H1 (cell line): ENCODE data around the gene RFC1.

Experiments used
- CREB1 ChIP-seq: IDR thresholded peaks from 2 replicates; pipeline ENCODE4 v1.6.1; 2012; ENCODE audit warnings: inconsistent platforms
- EZH2 ChIP-seq: fragments of 200-600 bp; sonication (generic); IDR thresholded peaks from 2 replicates; pipeline ENCODE4 v1.7.1; 2012; ENCODE audit warnings: low read depth, mild to moderate bottlenecking, moderate library complexity, low read length, inconsistent platforms; ENCODE audit not compliant: severe bottlenecking
- HDAC6 ChIP-seq: IDR thresholded peaks from one replicate; pipeline ENCODE4 v1.7.1; 2012; ENCODE audit warnings: low read depth, mild to moderate bottlenecking, inconsistent platforms, low read length, moderate library complexity
- RAD21 ChIP-seq, 2 experiments: IDR thresholded peaks in 1 of 2; conservative IDR thresholded peaks in 1 of 2; 2 replicates each; pipeline ENCODE4 v1.6.1; 2011; ENCODE audit warnings: low read depth in 2 of 2, low read length in 2 of 2, improper control_type of control experiment in 1 of 2, inconsistent platforms in 1 of 2, mild to moderate bottlenecking in 1 of 2, moderate library complexity in 1 of 2
- SP1 ChIP-seq: IDR thresholded peaks from 2 replicates; pipeline ENCODE4 v1.6.1; 2011; ENCODE audit warnings: low read depth, low read length
- YY1 ChIP-seq: IDR thresholded peaks from 2 replicates; pipeline ENCODE4 v1.6.1; 2011; ENCODE audit warnings: low read depth, mild to moderate bottlenecking, low read length
- TF ChIP-seq, protein P1 (sequence below), 3 experiments: IDR thresholded peaks; 1 replicate in 2 of 3; 2 replicates in 1 of 3; pipeline versions ENCODE4 v1.5.1 to v1.6.1; 2011; ENCODE audit warnings: low read length in 3 of 3, mild to moderate bottlenecking in 3 of 3, inconsistent platforms in 2 of 3, low read depth in 1 of 3, moderate library complexity in 1 of 3; ENCODE audit not compliant: insufficient read depth in 1 of 3; ENCODE audit errors: control extremely low read depth in 1 of 3
- TF ChIP-seq, protein P2 (sequence below): fragments of 300-600 bp; sonication (generic); IDR thresholded peaks from 2 replicates; pipeline ENCODE4 v1.7.1; 2012; ENCODE audit warnings: low read length, moderate library complexity, mild to moderate bottlenecking, inconsistent platforms; ENCODE audit not compliant: insufficient replicate concordance

DNA sequence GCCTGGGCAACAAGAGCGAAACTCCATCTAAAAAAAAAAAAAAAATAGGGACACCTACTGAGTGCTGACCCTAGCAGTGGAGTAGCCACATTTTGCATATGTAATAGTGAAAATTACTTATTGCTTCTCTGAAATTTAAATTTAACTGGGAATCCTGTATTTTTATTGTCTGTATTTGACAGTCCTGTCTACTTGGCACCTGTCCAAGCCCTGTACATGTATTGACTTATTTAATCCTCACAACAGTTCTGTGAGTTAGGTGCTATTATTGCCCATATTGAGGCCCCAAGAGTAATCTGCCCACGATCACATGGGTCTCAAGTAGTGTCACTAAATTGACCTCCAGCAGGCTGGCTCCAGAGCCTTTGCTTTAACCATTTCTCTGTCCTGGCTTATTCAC lies 102.3 kb downstream of the RFC1 start:
- TF ChIP-seq, protein P1, sequence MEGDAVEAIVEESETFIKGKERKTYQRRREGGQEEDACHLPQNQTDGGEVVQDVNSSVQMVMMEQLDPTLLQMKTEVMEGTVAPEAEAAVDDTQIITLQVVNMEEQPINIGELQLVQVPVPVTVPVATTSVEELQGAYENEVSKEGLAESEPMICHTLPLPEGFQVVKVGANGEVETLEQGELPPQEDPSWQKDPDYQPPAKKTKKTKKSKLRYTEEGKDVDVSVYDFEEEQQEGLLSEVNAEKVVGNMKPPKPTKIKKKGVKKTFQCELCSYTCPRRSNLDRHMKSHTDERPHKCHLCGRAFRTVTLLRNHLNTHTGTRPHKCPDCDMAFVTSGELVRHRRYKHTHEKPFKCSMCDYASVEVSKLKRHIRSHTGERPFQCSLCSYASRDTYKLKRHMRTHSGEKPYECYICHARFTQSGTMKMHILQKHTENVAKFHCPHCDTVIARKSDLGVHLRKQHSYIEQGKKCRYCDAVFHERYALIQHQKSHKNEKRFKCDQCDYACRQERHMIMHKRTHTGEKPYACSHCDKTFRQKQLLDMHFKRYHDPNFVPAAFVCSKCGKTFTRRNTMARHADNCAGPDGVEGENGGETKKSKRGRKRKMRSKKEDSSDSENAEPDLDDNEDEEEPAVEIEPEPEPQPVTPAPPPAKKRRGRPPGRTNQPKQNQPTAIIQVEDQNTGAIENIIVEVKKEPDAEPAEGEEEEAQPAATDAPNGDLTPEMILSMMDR (IDR thresholded peaks at IDR 0.05; ENCODE audit: control extremely low read depth in 1 of 3, insufficient read depth in 1 of 3, low read depth in 1 of 3, low read length in 3 of 3): no peak
- no peak for TF ChIP-seq HDAC6
- TF ChIP-seq EZH2: no peak
- no peak for TF ChIP-seq CREB1
- no peak for TF ChIP-seq YY1
- TF ChIP-seq RAD21 (IDR thresholded peaks at IDR 0.05 in 1 of 2, conservative IDR thresholded peaks at IDR 0.05 in 1 of 2; ENCODE audit: low read depth in 2 of 2, low read length in 2 of 2): no peak
- no peak for TF ChIP-seq SP1
- TF ChIP-seq, protein P2, sequence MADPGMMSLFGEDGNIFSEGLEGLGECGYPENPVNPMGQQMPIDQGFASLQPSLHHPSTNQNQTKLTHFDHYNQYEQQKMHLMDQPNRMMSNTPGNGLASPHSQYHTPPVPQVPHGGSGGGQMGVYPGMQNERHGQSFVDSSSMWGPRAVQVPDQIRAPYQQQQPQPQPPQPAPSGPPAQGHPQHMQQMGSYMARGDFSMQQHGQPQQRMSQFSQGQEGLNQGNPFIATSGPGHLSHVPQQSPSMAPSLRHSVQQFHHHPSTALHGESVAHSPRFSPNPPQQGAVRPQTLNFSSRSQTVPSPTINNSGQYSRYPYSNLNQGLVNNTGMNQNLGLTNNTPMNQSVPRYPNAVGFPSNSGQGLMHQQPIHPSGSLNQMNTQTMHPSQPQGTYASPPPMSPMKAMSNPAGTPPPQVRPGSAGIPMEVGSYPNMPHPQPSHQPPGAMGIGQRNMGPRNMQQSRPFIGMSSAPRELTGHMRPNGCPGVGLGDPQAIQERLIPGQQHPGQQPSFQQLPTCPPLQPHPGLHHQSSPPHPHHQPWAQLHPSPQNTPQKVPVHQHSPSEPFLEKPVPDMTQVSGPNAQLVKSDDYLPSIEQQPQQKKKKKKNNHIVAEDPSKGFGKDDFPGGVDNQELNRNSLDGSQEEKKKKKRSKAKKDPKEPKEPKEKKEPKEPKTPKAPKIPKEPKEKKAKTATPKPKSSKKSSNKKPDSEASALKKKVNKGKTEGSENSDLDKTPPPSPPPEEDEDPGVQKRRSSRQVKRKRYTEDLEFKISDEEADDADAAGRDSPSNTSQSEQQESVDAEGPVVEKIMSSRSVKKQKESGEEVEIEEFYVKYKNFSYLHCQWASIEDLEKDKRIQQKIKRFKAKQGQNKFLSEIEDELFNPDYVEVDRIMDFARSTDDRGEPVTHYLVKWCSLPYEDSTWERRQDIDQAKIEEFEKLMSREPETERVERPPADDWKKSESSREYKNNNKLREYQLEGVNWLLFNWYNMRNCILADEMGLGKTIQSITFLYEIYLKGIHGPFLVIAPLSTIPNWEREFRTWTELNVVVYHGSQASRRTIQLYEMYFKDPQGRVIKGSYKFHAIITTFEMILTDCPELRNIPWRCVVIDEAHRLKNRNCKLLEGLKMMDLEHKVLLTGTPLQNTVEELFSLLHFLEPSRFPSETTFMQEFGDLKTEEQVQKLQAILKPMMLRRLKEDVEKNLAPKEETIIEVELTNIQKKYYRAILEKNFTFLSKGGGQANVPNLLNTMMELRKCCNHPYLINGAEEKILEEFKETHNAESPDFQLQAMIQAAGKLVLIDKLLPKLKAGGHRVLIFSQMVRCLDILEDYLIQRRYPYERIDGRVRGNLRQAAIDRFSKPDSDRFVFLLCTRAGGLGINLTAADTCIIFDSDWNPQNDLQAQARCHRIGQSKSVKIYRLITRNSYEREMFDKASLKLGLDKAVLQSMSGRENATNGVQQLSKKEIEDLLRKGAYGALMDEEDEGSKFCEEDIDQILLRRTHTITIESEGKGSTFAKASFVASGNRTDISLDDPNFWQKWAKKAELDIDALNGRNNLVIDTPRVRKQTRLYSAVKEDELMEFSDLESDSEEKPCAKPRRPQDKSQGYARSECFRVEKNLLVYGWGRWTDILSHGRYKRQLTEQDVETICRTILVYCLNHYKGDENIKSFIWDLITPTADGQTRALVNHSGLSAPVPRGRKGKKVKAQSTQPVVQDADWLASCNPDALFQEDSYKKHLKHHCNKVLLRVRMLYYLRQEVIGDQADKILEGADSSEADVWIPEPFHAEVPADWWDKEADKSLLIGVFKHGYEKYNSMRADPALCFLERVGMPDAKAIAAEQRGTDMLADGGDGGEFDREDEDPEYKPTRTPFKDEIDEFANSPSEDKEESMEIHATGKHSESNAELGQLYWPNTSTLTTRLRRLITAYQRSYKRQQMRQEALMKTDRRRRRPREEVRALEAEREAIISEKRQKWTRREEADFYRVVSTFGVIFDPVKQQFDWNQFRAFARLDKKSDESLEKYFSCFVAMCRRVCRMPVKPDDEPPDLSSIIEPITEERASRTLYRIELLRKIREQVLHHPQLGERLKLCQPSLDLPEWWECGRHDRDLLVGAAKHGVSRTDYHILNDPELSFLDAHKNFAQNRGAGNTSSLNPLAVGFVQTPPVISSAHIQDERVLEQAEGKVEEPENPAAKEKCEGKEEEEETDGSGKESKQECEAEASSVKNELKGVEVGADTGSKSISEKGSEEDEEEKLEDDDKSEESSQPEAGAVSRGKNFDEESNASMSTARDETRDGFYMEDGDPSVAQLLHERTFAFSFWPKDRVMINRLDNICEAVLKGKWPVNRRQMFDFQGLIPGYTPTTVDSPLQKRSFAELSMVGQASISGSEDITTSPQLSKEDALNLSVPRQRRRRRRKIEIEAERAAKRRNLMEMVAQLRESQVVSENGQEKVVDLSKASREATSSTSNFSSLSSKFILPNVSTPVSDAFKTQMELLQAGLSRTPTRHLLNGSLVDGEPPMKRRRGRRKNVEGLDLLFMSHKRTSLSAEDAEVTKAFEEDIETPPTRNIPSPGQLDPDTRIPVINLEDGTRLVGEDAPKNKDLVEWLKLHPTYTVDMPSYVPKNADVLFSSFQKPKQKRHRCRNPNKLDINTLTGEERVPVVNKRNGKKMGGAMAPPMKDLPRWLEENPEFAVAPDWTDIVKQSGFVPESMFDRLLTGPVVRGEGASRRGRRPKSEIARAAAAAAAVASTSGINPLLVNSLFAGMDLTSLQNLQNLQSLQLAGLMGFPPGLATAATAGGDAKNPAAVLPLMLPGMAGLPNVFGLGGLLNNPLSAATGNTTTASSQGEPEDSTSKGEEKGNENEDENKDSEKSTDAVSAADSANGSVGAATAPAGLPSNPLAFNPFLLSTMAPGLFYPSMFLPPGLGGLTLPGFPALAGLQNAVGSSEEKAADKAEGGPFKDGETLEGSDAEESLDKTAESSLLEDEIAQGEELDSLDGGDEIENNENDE: no peak
